HCT116 (cell line): ENCODE data around the gene PUM1. TPM values are rescaled to one million over a fixed set of nuclear protein-coding genes. Genes with fewer than 3 reads are reported as not detected.

Experiments used
- ATAC-seq: fragments of 200-7000 bp; cut with Tn5 transposase; 2 replicates; pipeline ENCODE4 v1.9.1; 2020; ENCODE audit warnings: mild to moderate bottlenecking, moderate library complexity
- BruUV-seq: library from RNA; stranded (reverse); fragments of 400-500 nt; replicated peaks from 2 replicates; lab custom pipeline; 2021; lab: Mats Ljungman, UMichigan
- CTCF ChIA-PET: fragments of 300-600 bp; sonication (Branson Sonifier 250); formaldehyde crosslinking; loops from one replicate; lab custom pipeline; 2021; ENCODE audit warnings: antibody characterized with exemption; lab: Charles Lee
- POLR2A ChIA-PET: fragments of 300-600, 350-600 bp; sonication (Branson Sonifier 250); formaldehyde crosslinking; loops from one replicate; lab custom pipeline; 2021; ENCODE audit warnings: antibody characterized with exemption; lab: Charles Lee
- RAD21 ChIA-PET, 2 experiments: fragments of 300-600 bp; sonication (Branson Sonifier 250); formaldehyde crosslinking; loops; one replicate each; lab custom pipeline; 2023; ENCODE audit warnings: low total read pairs in 2 of 2; ENCODE audit not compliant: uncharacterized antibody in 2 of 2, unreplicated experiment in 2 of 2, low non-redundant PET in 1 of 2; lab: Charles Lee
- DNase-seq: peaks from one replicate; pipeline ENCODE4 v3.0.0-alpha.2; 2010; ENCODE audit warnings: low read depth, low spot score
- H2AFZ ChIP-seq: fragments of 200-600 bp; shearing (Covaris generic), sonication (generic); 2 replicates; pipeline ENCODE4 v1.6.1; 2017; ENCODE audit warnings: low read depth, mixed run types, mixed read lengths, antibody characterized with exemption, low read length; ENCODE audit not compliant: poor library complexity, severe bottlenecking
- H3K27ac ChIP-seq: 2 replicates; pipeline ENCODE4 v1.5.1; 2012; ENCODE audit warnings: low read depth, low read length
- H3K27me3 ChIP-seq: fragments of 200-600 bp; sonication (generic); 2 replicates; pipeline ENCODE4 v1.6.1; 2016; ENCODE audit warnings: mixed run types, low read length, mixed read lengths; ENCODE audit not compliant: insufficient read depth
- H3K36me3 ChIP-seq, 2 experiments: fragments of 200-500 bp in 1 of 2; fragments of 200-600 bp in 1 of 2; sonication (Bioruptor generic) in 1 of 2; sonication (generic) in 1 of 2; 2 replicates each; pipeline versions ENCODE4 v1.5.1 to v1.6.1; 2014 to 2016; ENCODE audit warnings: low read length in 2 of 2, inconsistent platforms in 1 of 2, mixed read lengths in 1 of 2, mixed run types in 1 of 2; ENCODE audit not compliant: insufficient read depth in 2 of 2, control insufficient read depth in 1 of 2
- H3K4me1 ChIP-seq, 2 experiments: fragments of 200-600 bp in 1 of 2; sonication (generic) in 1 of 2; 2 replicates each; pipeline versions ENCODE4 v1.5.1 to v1.6.1; 2012 to 2017; ENCODE audit warnings: low read length in 2 of 2, inconsistent platforms in 1 of 2, mild to moderate bottlenecking in 1 of 2, mixed read lengths in 1 of 2, mixed run types in 1 of 2, moderate library complexity in 1 of 2; ENCODE audit not compliant: insufficient read depth in 2 of 2, control insufficient read depth in 1 of 2
- H3K4me2 ChIP-seq: fragments of 200-600 bp; sonication (generic); 2 replicates; pipeline ENCODE4 v1.6.1; 2017; ENCODE audit warnings: mixed run types, low read length, mixed read lengths
- H3K4me3 ChIP-seq, 2 experiments: fragments of 200-600 bp in 1 of 2; sonication (generic) in 1 of 2; replicated peaks in 1 of 2; 2 replicates each; pipeline ENCODE4 v1.5.1; 2011 to 2016; ENCODE audit warnings: low read length in 2 of 2, control low read depth in 1 of 2, low read depth in 1 of 2, mild to moderate bottlenecking in 1 of 2, mixed read lengths in 1 of 2, mixed run types in 1 of 2
- H3K79me2 ChIP-seq: fragments of 200-600 bp; sonication (generic); 2 replicates; pipeline ENCODE4 v1.6.1; 2017; ENCODE audit warnings: mild to moderate bottlenecking, mixed run types, low read length, moderate library complexity, mixed read lengths; ENCODE audit not compliant: insufficient read depth
- H3K9ac ChIP-seq: fragments of 200-600 bp; sonication (generic); 2 replicates; pipeline ENCODE4 v1.6.1; 2016; ENCODE audit warnings: low read length, mixed read lengths
- H3K9me2 ChIP-seq: fragments of 200-600 bp; sonication (generic), shearing (Covaris generic); 2 replicates; pipeline ENCODE4 v1.6.1; 2017; ENCODE audit warnings: mixed run types, mild to moderate bottlenecking, moderate library complexity; ENCODE audit not compliant: insufficient read depth
- H3K9me3 ChIP-seq, 2 experiments: fragments of 200-500 bp in 1 of 2; fragments of 200-600 bp in 1 of 2; sonication (Bioruptor generic) in 1 of 2; sonication (generic) in 1 of 2; 2 replicates each; pipeline ENCODE4 v1.6.1; 2014 to 2017; ENCODE audit warnings: low read length in 2 of 2, mixed read lengths in 2 of 2, inconsistent platforms in 1 of 2, low read depth in 1 of 2, mild to moderate bottlenecking in 1 of 2, mixed run types in 1 of 2, moderate library complexity in 1 of 2; ENCODE audit not compliant: control insufficient read depth in 1 of 2, insufficient read depth in 1 of 2
- H4K20me1 ChIP-seq: fragments of 200-600 bp; sonication (generic), shearing (Covaris generic); 2 replicates; pipeline ENCODE4 v1.6.1; 2017; ENCODE audit warnings: mixed run types, mild to moderate bottlenecking, moderate library complexity; ENCODE audit not compliant: insufficient read depth
- ATF3 ChIP-seq: IDR thresholded peaks from 2 replicates; pipeline ENCODE4 v1.6.1; 2012
- CBX3 ChIP-seq: IDR thresholded peaks from 2 replicates; pipeline ENCODE4 v1.6.1; 2012; ENCODE audit warnings: low read depth
- CEBPB ChIP-seq: IDR thresholded peaks from 2 replicates; pipeline ENCODE4 v1.6.1; 2012; ENCODE audit warnings: low read depth
- EGR1 ChIP-seq: IDR thresholded peaks from 2 replicates; pipeline ENCODE4 v1.6.1; 2012; ENCODE audit warnings: low read depth
- ELF1 ChIP-seq: IDR thresholded peaks from 2 replicates; pipeline ENCODE4 v1.6.1; 2012; ENCODE audit warnings: low read depth, borderline replicate concordance
- EZH2 ChIP-seq: fragments of 200-600 bp; sonication (generic); IDR thresholded peaks from 2 replicates; pipeline ENCODE4 v1.6.1; 2017; ENCODE audit warnings: antibody characterized with exemption, mixed run types
- EZH2phosphoT487 ChIP-seq: fragments of 200-600 bp; IDR thresholded peaks from 2 replicates; pipeline ENCODE4 v1.6.1; 2018; ENCODE audit warnings: antibody characterized with exemption, borderline replicate concordance
- FOSL1 ChIP-seq: IDR thresholded peaks from 2 replicates; pipeline ENCODE4 v1.6.1; 2012; ENCODE audit warnings: low read depth
- JUND ChIP-seq: IDR thresholded peaks from 2 replicates; pipeline ENCODE4 v1.6.1; 2012
- MAX ChIP-seq: IDR thresholded peaks from 2 replicates; pipeline ENCODE4 v1.6.1; 2012
- POLR2A ChIP-seq: IDR thresholded peaks from 2 replicates; pipeline ENCODE4 v1.7.0; 2011; ENCODE audit warnings: borderline replicate concordance; ENCODE audit not compliant: insufficient read depth, insufficient read length; ENCODE audit errors: extremely low read depth
- POLR2AphosphoS5 ChIP-seq: IDR thresholded peaks from 2 replicates; pipeline ENCODE4 v1.6.1; 2011; ENCODE audit warnings: mild to moderate bottlenecking, low read depth, low read length, moderate library complexity
- RAD21 ChIP-seq: IDR thresholded peaks from 2 replicates; pipeline ENCODE4 v1.6.1; 2012; ENCODE audit warnings: low read depth, mild to moderate bottlenecking
- REST ChIP-seq: IDR thresholded peaks from 2 replicates; pipeline ENCODE4 v1.6.1; 2012; ENCODE audit warnings: low read depth
- SP1 ChIP-seq: IDR thresholded peaks from 2 replicates; pipeline ENCODE4 v1.6.1; 2012; ENCODE audit warnings: low read depth
- SRF ChIP-seq: IDR thresholded peaks from 2 replicates; pipeline ENCODE4 v1.6.1; 2012; ENCODE audit warnings: low read depth
- TCF7L2 ChIP-seq: IDR thresholded peaks from 2 replicates; pipeline ENCODE4 v1.7.0; 2011; ENCODE audit warnings: borderline replicate concordance, inconsistent platforms; ENCODE audit not compliant: insufficient read depth, insufficient read length; ENCODE audit errors: extremely low read depth
- ZNF274 ChIP-seq: fragments of 200-500 bp; sonication (Bioruptor generic); IDR thresholded peaks from 2 replicates; pipeline ENCODE4 v1.6.1; 2014; ENCODE audit warnings: mild to moderate bottlenecking, low read depth, low read length, inconsistent platforms
- intact Hi-C: fragments of 100-400 bp; cut with micrococcal nuclease; formaldehyde crosslinking; loops from 2 replicates; pipeline ENCODE4 v1.10.0; 2022
- total RNA-seq: library from RNA; stranded (reverse); gene quantifications from one replicate; pipeline ENCODE4 v1.2.1, GENCODE V29; 2021; ENCODE audit not compliant: unreplicated experiment
- TF ChIP-seq, protein P1 (sequence below): IDR thresholded peaks from 2 replicates; pipeline ENCODE4 v1.6.1; 2011; ENCODE audit warnings: mild to moderate bottlenecking, low read length, moderate library complexity; ENCODE audit not compliant: insufficient replicate concordance; ENCODE audit errors: extremely low read depth
- TF ChIP-seq, protein P2 (sequence below), 3 experiments: fragments of 200-600 bp in 1 of 3; sonication (generic) in 1 of 3; IDR thresholded peaks in 2 of 3; conservative IDR thresholded peaks in 1 of 3; 2 replicates each; pipeline ENCODE4 v1.5.1; 2012 to 2017; ENCODE audit warnings: low read depth in 2 of 3, low read length in 2 of 3, antibody characterized with exemption in 1 of 3, borderline replicate concordance in 1 of 3, control low read depth in 1 of 3, mild to moderate bottlenecking in 1 of 3, mixed read lengths in 1 of 3, mixed run types in 1 of 3, moderate library complexity in 1 of 3; ENCODE audit not compliant: insufficient read depth in 1 of 3

PUM1 gene
- total RNA-seq, 1 experiment from 2014 or later = 113 TPM

DNA sequence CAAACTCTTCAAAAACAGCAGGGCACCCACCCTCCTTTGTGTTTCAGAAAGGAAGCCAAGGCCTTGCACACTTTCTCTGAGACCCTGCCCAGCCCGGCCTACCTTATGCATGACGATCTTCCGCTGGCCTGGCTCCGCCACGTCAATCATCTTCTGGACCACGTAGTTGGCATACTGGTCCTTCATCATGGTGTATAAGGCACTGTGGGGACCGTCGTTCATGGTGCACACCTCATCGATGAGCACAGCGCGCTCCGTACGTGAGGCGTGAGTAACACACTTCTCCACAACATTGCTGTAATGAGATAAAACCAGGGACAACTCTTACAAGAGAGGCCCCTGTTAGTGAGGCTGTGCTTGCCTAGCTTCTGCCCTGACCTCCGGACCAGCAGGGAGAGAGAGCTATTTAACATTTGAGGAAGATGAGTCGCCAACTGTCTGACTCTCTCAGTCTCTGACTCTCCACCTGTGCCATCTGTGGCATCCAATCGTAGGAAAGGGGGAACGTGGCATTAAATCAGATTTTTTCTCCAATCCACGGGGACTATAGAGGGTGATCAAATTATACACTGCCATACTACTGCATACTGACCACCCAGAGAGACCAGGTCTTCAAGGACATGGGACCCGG is 128.9 kb downstream of the PUM1 start:
- POLR2A ChIA-PET = no interaction called here

More for the DNA sequence above, 128.9 kb downstream of the PUM1 start:
- BruUV-seq = no TSS peak
- Histone ChIP-seq H3K79me2 (peaks cover 43% of the 10 kb centered on the region), H2AFZ (no peak overlapping the region), H3K4me2 (no peak overlapping the region), H3K4me3 (no peak overlapping the region), H3K9me3 (no peaks in the 10 kb centered on the region), H4K20me1 (peaks cover 4% of the 10 kb centered on the region; the same call in 1 of the 2 replicates), H3K36me3 (peaks cover 36 to 64% of the 10 kb centered on the region in 2 experiments), H3K9me2 (no peaks in the 10 kb centered on the region), H3K27ac (no peak overlapping the region), H3K4me1 (peaks cover 0 to 21% of the 10 kb centered on the region in 2 experiments; a peak in 1 of 4 replicates)
- CTCF ChIA-PET = no interaction called here
- DNase-seq = no peak
- intact Hi-C loops = no loop called here
- no peak for TF ChIP-seq REST
- TF ChIP-seq SRF = no peak
- no peak for TF ChIP-seq SP1
- TF ChIP-seq CEBPB = no peak
- no peak for TF ChIP-seq ELF1
- TF ChIP-seq TCF7L2 = no peak
- TF ChIP-seq EZH2 = no peak
- TF ChIP-seq, protein P1, sequence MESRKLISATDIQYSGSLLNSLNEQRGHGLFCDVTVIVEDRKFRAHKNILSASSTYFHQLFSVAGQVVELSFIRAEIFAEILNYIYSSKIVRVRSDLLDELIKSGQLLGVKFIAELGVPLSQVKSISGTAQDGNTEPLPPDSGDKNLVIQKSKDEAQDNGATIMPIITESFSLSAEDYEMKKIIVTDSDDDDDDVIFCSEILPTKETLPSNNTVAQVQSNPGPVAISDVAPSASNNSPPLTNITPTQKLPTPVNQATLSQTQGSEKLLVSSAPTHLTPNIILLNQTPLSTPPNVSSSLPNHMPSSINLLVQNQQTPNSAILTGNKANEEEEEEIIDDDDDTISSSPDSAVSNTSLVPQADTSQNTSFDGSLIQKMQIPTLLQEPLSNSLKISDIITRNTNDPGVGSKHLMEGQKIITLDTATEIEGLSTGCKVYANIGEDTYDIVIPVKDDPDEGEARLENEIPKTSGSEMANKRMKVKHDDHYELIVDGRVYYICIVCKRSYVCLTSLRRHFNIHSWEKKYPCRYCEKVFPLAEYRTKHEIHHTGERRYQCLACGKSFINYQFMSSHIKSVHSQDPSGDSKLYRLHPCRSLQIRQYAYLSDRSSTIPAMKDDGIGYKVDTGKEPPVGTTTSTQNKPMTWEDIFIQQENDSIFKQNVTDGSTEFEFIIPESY = no peak
- no peak for TF ChIP-seq ATF3
- no peak for TF ChIP-seq POLR2AphosphoS5
- TF ChIP-seq RAD21 = no peak
- no peak for TF ChIP-seq POLR2A
- no peak for TF ChIP-seq EZH2phosphoT487
- no peak for TF ChIP-seq MAX
- no peak for TF ChIP-seq CBX3
- TF ChIP-seq, protein P2, sequence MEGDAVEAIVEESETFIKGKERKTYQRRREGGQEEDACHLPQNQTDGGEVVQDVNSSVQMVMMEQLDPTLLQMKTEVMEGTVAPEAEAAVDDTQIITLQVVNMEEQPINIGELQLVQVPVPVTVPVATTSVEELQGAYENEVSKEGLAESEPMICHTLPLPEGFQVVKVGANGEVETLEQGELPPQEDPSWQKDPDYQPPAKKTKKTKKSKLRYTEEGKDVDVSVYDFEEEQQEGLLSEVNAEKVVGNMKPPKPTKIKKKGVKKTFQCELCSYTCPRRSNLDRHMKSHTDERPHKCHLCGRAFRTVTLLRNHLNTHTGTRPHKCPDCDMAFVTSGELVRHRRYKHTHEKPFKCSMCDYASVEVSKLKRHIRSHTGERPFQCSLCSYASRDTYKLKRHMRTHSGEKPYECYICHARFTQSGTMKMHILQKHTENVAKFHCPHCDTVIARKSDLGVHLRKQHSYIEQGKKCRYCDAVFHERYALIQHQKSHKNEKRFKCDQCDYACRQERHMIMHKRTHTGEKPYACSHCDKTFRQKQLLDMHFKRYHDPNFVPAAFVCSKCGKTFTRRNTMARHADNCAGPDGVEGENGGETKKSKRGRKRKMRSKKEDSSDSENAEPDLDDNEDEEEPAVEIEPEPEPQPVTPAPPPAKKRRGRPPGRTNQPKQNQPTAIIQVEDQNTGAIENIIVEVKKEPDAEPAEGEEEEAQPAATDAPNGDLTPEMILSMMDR (IDR thresholded peaks at IDR 0.05 in 2 of 3, conservative IDR thresholded peaks at IDR 0.05 in 1 of 3; ENCODE audit: borderline replicate concordance in 1 of 3, insufficient read depth in 1 of 3, low read depth in 2 of 3, low read length in 2 of 3) = no peak
- no peak for TF ChIP-seq ZNF274
- no peak for TF ChIP-seq EGR1
- no peak for TF ChIP-seq JUND
- no peak for TF ChIP-seq FOSL1
- TF ChIP-seq, all 23 proteins: peak for 0
- H3K9ac ChIP-seq = no peak overlapping the region
- RAD21 ChIA-PET = no interaction called here
- no peak for ATAC-seq
- H3K27me3 ChIP-seq = no peaks in the 10 kb centered on the region
